SU-DHL-6 (cell line): Measurements from ENCODE around the gene COPS4.
"Not testable (repeated sequence)": the region's sequence is repeated elsewhere in the genome, so short reads cannot be mapped to it uniquely, and the experiment has no call there.

Experiments used
- H2AFZ ChIP-seq: fragments of 200-600 bp; sonication (generic); 2 replicates; pipeline ENCODE4 v1.6.1; 2014; ENCODE audit warnings: low read depth, mild to moderate bottlenecking, moderate library complexity, mixed read lengths, antibody characterized with exemption, low read length; ENCODE audit not compliant: severe bottlenecking
- H3F3A ChIP-seq: fragments of 200-600 bp; shearing (Covaris generic); 2 replicates; pipeline ENCODE4 v1.6.0; 2016; ENCODE audit warnings: antibody characterized with exemption, mild to moderate bottlenecking; ENCODE audit not compliant: insufficient read depth
- H3K27ac ChIP-seq: fragments of 200-600 bp; sonication (generic); 2 replicates; pipeline ENCODE4 v1.5.1; 2016; ENCODE audit warnings: low read depth, mild to moderate bottlenecking, low read length, moderate library complexity, mixed read lengths
- H3K27me3 ChIP-seq: fragments of 200-600 bp; sonication (generic), shearing (Covaris generic); 2 replicates; pipeline ENCODE4 v1.6.0; 2014; ENCODE audit warnings: mild to moderate bottlenecking, low read length
- H3K36me3 ChIP-seq: fragments of 200-600 bp; sonication (generic); 2 replicates; pipeline ENCODE4 v1.6.1; 2014; ENCODE audit warnings: mild to moderate bottlenecking, low read length, mixed read lengths
- H3K4me2 ChIP-seq: fragments of 300-600, 200-600 bp; shearing (Covaris generic), sonication (generic); 2 replicates; pipeline ENCODE4 v1.6.0; 2014; ENCODE audit warnings: low read length, low read depth, mild to moderate bottlenecking; ENCODE audit not compliant: poor library complexity, severe bottlenecking
- H3K4me3 ChIP-seq: fragments of 200-600 bp; sonication (generic); 2 replicates; pipeline ENCODE4 v1.5.1; 2014; ENCODE audit warnings: antibody characterized with exemption, low read length, mild to moderate bottlenecking, mixed read lengths; ENCODE audit not compliant: insufficient read depth, poor library complexity, severe bottlenecking
- H3K79me2 ChIP-seq: fragments of 200-600 bp; sonication (generic); 2 replicates; pipeline ENCODE4 v1.6.1; 2014; ENCODE audit warnings: mild to moderate bottlenecking, low read length, moderate library complexity; ENCODE audit not compliant: insufficient read depth
- H3K9ac ChIP-seq: fragments of 200-600 bp; sonication (generic); 2 replicates; pipeline ENCODE4 v1.7.0; 2014; ENCODE audit warnings: mild to moderate bottlenecking, low read length
- H3K9me2 ChIP-seq: fragments of 200-600 bp; sonication (generic); replicated peaks from 2 replicates; pipeline ENCODE4 v1.6.1; 2014; ENCODE audit warnings: low read length; ENCODE audit not compliant: insufficient read depth
- H3K9me3 ChIP-seq: fragments of 200-600 bp; sonication (generic); 2 replicates; pipeline ENCODE4 v1.6.1; 2014; ENCODE audit warnings: low read length, mixed read lengths; ENCODE audit not compliant: insufficient read depth
- H4K20me1 ChIP-seq: fragments of 200-600 bp; sonication (generic); 2 replicates; pipeline ENCODE4 v1.6.1; 2014; ENCODE audit warnings: low read depth, mild to moderate bottlenecking, antibody characterized with exemption, low read length, moderate library complexity, mixed read lengths
- EZH2phosphoT487 ChIP-seq: fragments of 200-600 bp; sonication (generic), shearing (Covaris generic); conservative IDR thresholded peaks from 2 replicates; pipeline ENCODE4 v1.6.1; 2018; ENCODE audit warnings: mild to moderate bottlenecking, antibody characterized with exemption, low read length, moderate library complexity, mixed read lengths
- TF ChIP-seq, protein P1 (sequence below): fragments of 200-600 bp; sonication (generic); IDR thresholded peaks from one replicate; pipeline ENCODE4 v1.5.1; 2017; ENCODE audit warnings: antibody characterized with exemption, mild to moderate bottlenecking, low read length, moderate library complexity; ENCODE audit not compliant: insufficient read depth, poor library complexity, severe bottlenecking

COPS4 gene

DNA sequence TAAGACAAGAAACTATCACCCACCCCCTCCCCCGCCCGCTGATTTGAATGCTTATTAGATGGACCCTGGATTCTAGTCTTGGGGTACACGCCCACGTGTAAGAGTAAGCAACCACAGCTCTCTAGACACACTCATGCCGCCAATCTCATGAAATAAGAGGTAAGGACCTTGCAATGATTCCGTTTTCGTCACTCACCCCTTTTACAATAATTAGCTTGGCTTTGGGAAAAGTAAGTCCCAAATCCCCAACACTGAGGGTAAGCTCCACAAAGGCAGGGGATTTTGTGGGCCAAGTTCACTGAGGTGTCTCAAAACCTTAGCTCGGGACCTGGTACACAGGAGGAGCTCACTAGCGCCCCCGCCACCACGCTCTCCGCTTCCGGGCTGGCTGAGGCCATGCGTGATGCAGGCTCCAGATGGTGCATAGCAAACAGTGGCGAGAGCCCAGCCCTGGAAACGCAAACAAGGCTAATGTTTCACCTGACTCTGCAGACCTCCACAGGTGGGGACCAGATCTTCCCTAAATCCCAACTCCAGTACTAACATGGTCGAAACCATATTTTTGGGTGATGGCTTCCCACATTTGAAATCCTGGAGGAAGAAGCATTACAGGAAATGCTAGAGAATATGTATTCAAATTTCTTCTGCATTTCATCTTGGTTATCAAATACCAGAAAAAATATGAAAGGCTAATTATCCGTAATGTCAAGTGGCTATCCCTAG lies 75.4 kb downstream of the COPS4 start:
- Histone ChIP-seq H3K27me3 (no peaks in the 10 kb centered on the region), H3K9ac (peak overlapping the region; percentile 50), H3K4me3 (peak overlapping the region; percentile 43), H3K79me2 (no peaks in the 10 kb centered on the region), H3K27ac (no peak overlapping the region), H3K36me3 (no peaks in the 10 kb centered on the region), H3K4me2 (peak overlapping the region; percentile 58), H3F3A (no peaks in the 10 kb centered on the region), H4K20me1 (no peaks in the 10 kb centered on the region), H2AFZ (peak overlapping the region; percentile 92), H3K9me3 (no peaks in the 10 kb centered on the region), H3K9me2 (no peaks in the 10 kb centered on the region)
- TF ChIP-seq EZH2phosphoT487, result no peak
- TF ChIP-seq, protein P1, sequence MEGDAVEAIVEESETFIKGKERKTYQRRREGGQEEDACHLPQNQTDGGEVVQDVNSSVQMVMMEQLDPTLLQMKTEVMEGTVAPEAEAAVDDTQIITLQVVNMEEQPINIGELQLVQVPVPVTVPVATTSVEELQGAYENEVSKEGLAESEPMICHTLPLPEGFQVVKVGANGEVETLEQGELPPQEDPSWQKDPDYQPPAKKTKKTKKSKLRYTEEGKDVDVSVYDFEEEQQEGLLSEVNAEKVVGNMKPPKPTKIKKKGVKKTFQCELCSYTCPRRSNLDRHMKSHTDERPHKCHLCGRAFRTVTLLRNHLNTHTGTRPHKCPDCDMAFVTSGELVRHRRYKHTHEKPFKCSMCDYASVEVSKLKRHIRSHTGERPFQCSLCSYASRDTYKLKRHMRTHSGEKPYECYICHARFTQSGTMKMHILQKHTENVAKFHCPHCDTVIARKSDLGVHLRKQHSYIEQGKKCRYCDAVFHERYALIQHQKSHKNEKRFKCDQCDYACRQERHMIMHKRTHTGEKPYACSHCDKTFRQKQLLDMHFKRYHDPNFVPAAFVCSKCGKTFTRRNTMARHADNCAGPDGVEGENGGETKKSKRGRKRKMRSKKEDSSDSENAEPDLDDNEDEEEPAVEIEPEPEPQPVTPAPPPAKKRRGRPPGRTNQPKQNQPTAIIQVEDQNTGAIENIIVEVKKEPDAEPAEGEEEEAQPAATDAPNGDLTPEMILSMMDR, result peak; percentile 46

DNA sequence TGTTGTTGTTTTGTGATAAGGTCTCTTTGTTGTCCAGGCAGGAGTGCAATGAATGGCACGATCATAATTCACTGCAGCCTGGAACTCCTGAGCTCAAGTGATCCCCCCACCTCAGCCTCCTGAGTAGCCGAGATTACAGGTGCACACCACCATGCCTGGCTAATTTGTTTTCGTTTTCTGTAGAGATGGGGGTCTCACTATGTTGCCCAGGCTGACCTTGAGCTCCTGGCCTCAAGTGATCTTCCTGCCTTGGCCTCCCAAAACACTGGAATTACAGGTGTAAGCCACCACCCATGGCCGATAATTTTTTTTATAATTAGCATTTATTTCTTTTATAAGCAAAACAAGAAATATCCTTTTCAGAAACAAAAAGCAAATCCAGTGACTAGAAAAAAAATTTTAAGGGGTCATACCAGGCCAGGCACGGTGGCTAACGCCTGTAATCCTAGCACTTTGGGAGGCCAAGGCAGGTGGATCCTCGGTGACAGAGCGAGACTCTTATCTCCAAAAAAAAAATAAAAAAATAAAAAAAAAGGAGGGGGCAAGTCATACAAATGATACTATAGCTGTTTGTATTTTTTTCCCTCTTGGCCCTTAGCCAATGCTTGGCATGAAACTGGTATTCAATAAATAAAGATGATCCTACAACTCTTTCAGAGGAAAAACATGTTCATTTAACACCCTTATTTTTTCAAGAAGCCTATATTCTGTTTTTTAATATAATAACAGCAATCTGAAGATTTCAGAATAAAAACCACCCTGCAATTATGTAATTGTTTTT lies 76.2 kb downstream of the COPS4 start:
- H3K9ac ChIP-seq, result no peak overlapping the region; the same call in 1 of the 2 replicates
- no peak overlapping the region for H3K4me3 ChIP-seq
- no peaks in the 10 kb centered on the region for H3K27me3 ChIP-seq
- no peaks in the 10 kb centered on the region for H3F3A ChIP-seq
- no peak overlapping the region for H3K27ac ChIP-seq
- H3K4me2 ChIP-seq, result peak overlapping the region; percentile 58
- no peaks in the 10 kb centered on the region for H3K79me2 ChIP-seq
- H3K9me3 ChIP-seq, result no peaks in the 10 kb centered on the region
- peak overlapping the region; percentile 92 for H2AFZ ChIP-seq
- H3K9me2 ChIP-seq, result no peaks in the 10 kb centered on the region
- TF ChIP-seq, protein P1, result no peak
- TF ChIP-seq EZH2phosphoT487, result no peak
- no peaks in the 10 kb centered on the region for H3K36me3 ChIP-seq
- no peaks in the 10 kb centered on the region for H4K20me1 ChIP-seq

DNA sequence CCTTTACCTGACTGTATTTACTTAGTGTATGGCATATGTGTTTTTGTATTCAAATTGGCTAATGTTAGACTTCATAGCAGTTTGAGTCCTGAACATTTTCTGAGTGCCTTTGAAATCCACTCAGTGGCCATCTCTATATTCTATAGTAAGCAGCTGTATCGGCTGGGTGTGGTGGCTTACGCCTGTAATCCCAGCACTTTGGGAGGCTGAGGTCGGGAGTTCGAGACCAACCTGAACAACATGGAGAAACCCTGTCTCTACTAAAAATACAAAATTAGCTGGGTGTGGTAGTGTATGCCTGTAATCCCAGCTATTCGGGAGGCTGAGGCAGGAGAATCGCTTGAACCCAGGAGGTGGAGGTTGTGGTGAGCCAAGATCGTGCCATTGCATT lies 76.8 kb downstream of the COPS4 start:
- not testable (repeated sequence) for H3K36me3 ChIP-seq, H3K27me3 ChIP-seq, H3K9me3 ChIP-seq, H2AFZ ChIP-seq, H3K9me2 ChIP-seq, H4K20me1 ChIP-seq, H3K4me3 ChIP-seq, H3K79me2 ChIP-seq, H3K27ac ChIP-seq, H3F3A ChIP-seq, H3K9ac ChIP-seq, H3K4me2 ChIP-seq

DNA sequence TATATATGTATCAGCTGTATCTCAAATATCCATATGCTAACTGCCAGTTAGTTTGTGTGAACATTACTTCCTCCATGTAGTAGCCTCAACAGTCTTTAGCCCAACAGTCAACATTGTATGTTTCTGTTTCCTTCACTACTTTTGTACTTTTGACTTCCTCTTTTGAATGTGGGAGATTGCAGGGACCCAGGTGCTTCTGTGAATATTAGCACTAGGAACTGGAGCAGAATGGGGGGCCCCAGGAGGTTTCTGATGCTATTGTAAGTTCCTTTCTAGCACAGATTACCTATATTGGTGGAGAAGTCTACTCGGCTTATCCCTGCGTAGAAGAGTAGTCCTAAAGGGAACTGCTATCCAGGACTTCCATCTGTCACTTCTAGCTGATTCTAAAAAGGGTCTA lies 77.2 kb downstream of the COPS4 start:
- Histone ChIP-seq H3K9me2 (no peaks in the 10 kb centered on the region), H3K79me2 (no peaks in the 10 kb centered on the region), H4K20me1 (no peaks in the 10 kb centered on the region), H3K9ac (no peak overlapping the region), H3K4me3 (no peak overlapping the region), H3K4me2 (peak overlapping the region; percentile 12), H3K9me3 (no peaks in the 10 kb centered on the region), H2AFZ (no peak overlapping the region), H3K27me3 (no peaks in the 10 kb centered on the region), H3F3A (no peaks in the 10 kb centered on the region), H3K27ac (no peak overlapping the region), H3K36me3 (no peaks in the 10 kb centered on the region)
- TF ChIP-seq, protein P1, result no peak
- TF ChIP-seq EZH2phosphoT487, result no peak
